B cell (primary cell): ENCODE results near the gene HES4. TPM values are rescaled to one million over a fixed set of nuclear protein-coding genes. Genes with fewer than 3 reads are reported as not detected.

ENCODE experiments used
- ATAC-seq: fragments of 200-7000 bp; cut with Tn5 transposase; one replicate; pipeline ENCODE4 v1.10.0; 2021; ENCODE audit warnings: low read depth, mild to moderate bottlenecking, moderate number of reproducible peaks, moderate library complexity
- CTCF ChIA-PET: fragments of 350-600 bp; sonication (Branson Sonifier 250); formaldehyde crosslinking; loops from one replicate; lab custom pipeline; 2021; ENCODE audit warnings: antibody characterized with exemption, inconsistent platforms; lab: Charles Lee
- POLR2A ChIA-PET: fragments of 350-600 bp; sonication (Branson Sonifier 250); formaldehyde crosslinking; loops from one replicate; lab custom pipeline; 2021; ENCODE audit warnings: antibody characterized with exemption; lab: Charles Lee
- DNase-seq: peaks from one replicate; pipeline ENCODE4 v3.0.0; 2013
- H2AFZ ChIP-seq: 2 replicates; pipeline ENCODE4 v1.6.1; 2012; ENCODE audit warnings: mild to moderate bottlenecking, low read depth, low read length; ENCODE audit not compliant: insufficient read depth, poor library complexity, severe bottlenecking
- H3K27ac ChIP-seq, 2 donors: 1 replicate in 1 of 2; 2 replicates in 1 of 2; pipeline ENCODE4 v1.5.1; 2012 to 2013; ENCODE audit warnings: low read length in 2 of 2, mild to moderate bottlenecking in 2 of 2, moderate library complexity in 1 of 2
- H3K27me3 ChIP-seq, 4 experiments: fragments of 200-600 bp in 1 of 4; sonication (generic) in 1 of 4; replicated peaks in 1 of 4; 1 replicate in 2 of 4; 2 replicates in 2 of 4; pipeline versions ENCODE4 v1.6.1 to v1.7.0; 2013 to 2016; ENCODE audit warnings: low read length in 3 of 4, mild to moderate bottlenecking in 2 of 4, mixed read lengths in 1 of 4, moderate library complexity in 1 of 4; ENCODE audit not compliant: insufficient read depth in 4 of 4, control insufficient read depth in 3 of 4; ENCODE audit errors: control extremely low read depth in 1 of 4
- H3K36me3 ChIP-seq, 2 experiments: replicated peaks in 1 of 2; 1 replicate in 1 of 2; 2 replicates in 1 of 2; pipeline versions ENCODE4 v1.6.1 to v1.7.1; 2013; ENCODE audit warnings: low read length in 1 of 2; ENCODE audit not compliant: insufficient read depth in 2 of 2, control insufficient read depth in 1 of 2; ENCODE audit errors: control extremely low read depth in 1 of 2, extremely low read depth in 1 of 2
- H3K4me1 ChIP-seq, 2 donors: fragments of 200-600 bp in 1 of 2; sonication (generic) in 1 of 2; 1 replicate in 1 of 2; 2 replicates in 1 of 2; pipeline versions ENCODE4 v1.5.1 to v1.6.1; 2013 to 2017; ENCODE audit warnings: low read length in 2 of 2; ENCODE audit not compliant: control insufficient read depth in 2 of 2, insufficient read depth in 2 of 2
- H3K4me2 ChIP-seq: replicated peaks from 2 replicates; pipeline ENCODE3; 2012; ENCODE audit warnings: mild to moderate bottlenecking, low read depth, low read length; ENCODE audit not compliant: poor library complexity, severe bottlenecking
- H3K4me3 ChIP-seq, 5 experiments: fragments of 200-600 bp in 1 of 5; sonication (generic) in 1 of 5; 1 replicate in 3 of 5; 2 replicates in 2 of 5; pipeline versions ENCODE4 v1.5.1 to v1.7.0; 2011 to 2016; ENCODE audit warnings: low read length in 4 of 5, mild to moderate bottlenecking in 4 of 5, low read depth in 2 of 5, control low read depth in 1 of 5, moderate library complexity in 1 of 5; ENCODE audit not compliant: insufficient read depth in 1 of 5; ENCODE audit errors: control extremely low read depth in 1 of 5, extremely low read depth in 1 of 5
- H3K79me2 ChIP-seq: fragments of 200-600 bp; sonication (generic); one replicate; pipeline ENCODE4 v1.6.0; 2016; ENCODE audit warnings: low read length; ENCODE audit not compliant: control insufficient read depth, insufficient read depth
- H3K9ac ChIP-seq: fragments of 200-600 bp; sonication (generic); 2 replicates; pipeline ENCODE4 v1.6.1; 2017; ENCODE audit warnings: mild to moderate bottlenecking, low read length, moderate library complexity
- H3K9me3 ChIP-seq, 3 donors: one replicate each; pipeline versions ENCODE4 v1.6.1 to v1.7.1; 2013; ENCODE audit warnings: low read length in 2 of 3; ENCODE audit not compliant: control insufficient read depth in 2 of 3, insufficient read depth in 1 of 3; ENCODE audit errors: control extremely low read depth in 1 of 3
- H4K20me1 ChIP-seq: 2 replicates; pipeline ENCODE4 v1.6.0; 2012; ENCODE audit warnings: mild to moderate bottlenecking, low read length; ENCODE audit not compliant: insufficient read depth, control insufficient read depth, poor library complexity, severe bottlenecking
- H3K27ac Mint-ChIP-seq: one replicate; pipeline ENCODE4 v1.8.0; 2021; ENCODE audit warnings: mixed read lengths
- H3K27me3 Mint-ChIP-seq: one replicate; pipeline ENCODE4 v1.8.0; 2021; ENCODE audit warnings: mixed read lengths
- H3K4me1 Mint-ChIP-seq: one replicate; pipeline ENCODE4 v1.8.0; 2021; ENCODE audit warnings: mixed read lengths
- H3K4me3 Mint-ChIP-seq: one replicate; pipeline ENCODE4 v1.8.0; 2021; ENCODE audit warnings: mixed read lengths
- H3K9me3 Mint-ChIP-seq: one replicate; pipeline ENCODE4 v1.8.0; 2022; ENCODE audit warnings: mixed read lengths; ENCODE audit not compliant: insufficient read depth
- EZH2 ChIP-seq: IDR thresholded peaks from 2 replicates; pipeline ENCODE4 v1.6.1; 2012; ENCODE audit warnings: borderline replicate concordance, low read depth, mild to moderate bottlenecking, moderate library complexity, low read length; ENCODE audit not compliant: insufficient read depth, poor library complexity, severe bottlenecking
- WGBS: methylation state at CpG from one replicate; pipeline ENCODE4 v1.1.5; 2013; ENCODE audit warnings: missing lambda C conversion rate; ENCODE audit not compliant: insufficient coverage; 5-methylcytosine and 5-hydroxymethylcytosine counted together
- intact Hi-C: fragments of 100-400 bp; cut with micrococcal nuclease; formaldehyde crosslinking; loops from one replicate; pipeline ENCODE4 v1.10.0; 2022
- polyA plus RNA-seq: library from polyadenylated mRNA; depleted of rRNA; stranded (reverse); fragments of >200 nt; gene quantifications from 2 replicates; pipeline ENCODE4 v1.2.3, GENCODE V29; 2012
- total RNA-seq, 2 donors: library from RNA; stranded (reverse); fragments of 120-200 nt in 1 of 2; gene quantifications; 1 replicate in 1 of 2; 2 replicates in 1 of 2; pipeline versions ENCODE4 v1.2.3 to v1.2.4, GENCODE V29; 2013 to 2022
- TF ChIP-seq, protein P1 (sequence below): fragments of 200-600 bp; IDR thresholded peaks from one replicate; pipeline ENCODE4 v1.8.0; 2022; ENCODE audit warnings: antibody characterized with exemption, mild to moderate bottlenecking

Gene HES4
- total and polyA plus RNA-seq, 2 donors (not counting 1 experiment from before 2014, with no cell fraction given) = 3.2 to 4.5 TPM

DNA sequence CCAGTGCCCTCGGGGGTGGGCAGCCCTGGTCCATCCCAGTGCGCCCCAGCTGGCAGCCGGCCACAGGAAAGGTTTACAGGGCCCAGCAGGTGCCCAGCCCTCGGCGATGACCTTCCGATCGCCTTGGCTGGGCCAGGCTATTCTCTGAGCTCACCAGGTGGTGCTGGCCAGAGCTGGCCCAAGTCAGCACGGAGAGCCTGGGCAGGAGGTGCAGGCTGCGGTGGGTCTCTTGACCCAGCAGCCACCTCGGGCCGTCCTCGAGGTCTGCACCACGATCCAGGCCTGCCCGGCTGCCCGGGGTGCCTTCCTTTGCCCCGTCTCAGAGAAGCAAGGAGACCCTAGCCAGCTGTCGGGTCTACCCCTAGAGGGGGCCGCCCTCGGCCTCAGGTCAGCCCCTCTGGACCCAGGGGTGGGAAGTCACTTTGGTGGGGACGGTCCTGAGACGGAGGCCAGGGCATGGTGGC is 18.4 kb downstream of the HES4 start:
- no peaks in the 10 kb centered on the region for H3K9me3 Mint-ChIP-seq
- ChIA-PET CTCF (interaction anchor here (1.1 to 3.8 kb wide), 6 partner anchors 8 to 310 kb away, joined by 3 to 27 read pairs (median 3); no protein-coding TSS in a partner anchor), POLR2A (no interaction called here)
- H3K9ac ChIP-seq = no peak overlapping the region
- H3K4me2 ChIP-seq = no peak overlapping the region
- 83% methylated on average over 21 of the region's 21 CpGs for WGBS
- H2AFZ ChIP-seq = no peak overlapping the region
- H3K27me3 ChIP-seq = peaks cover 0 to 28% (median 0%) of the 10 kb centered on the region in 4 experiments
- no peaks in the 10 kb centered on the region for H3K79me2 ChIP-seq
- H3K27ac Mint-ChIP-seq = no peak overlapping the region
- no peaks in the 10 kb centered on the region for H3K4me1 Mint-ChIP-seq
- no peak overlapping the region for H3K4me3 ChIP-seq
- ATAC-seq (no peak), DNase-seq (no peak)
- peaks cover 0 to 3% of the 10 kb centered on the region in 2 donors for H3K4me1 ChIP-seq
- H3K9me3 ChIP-seq = peaks cover 0 to 3% (median 0%) of the 10 kb centered on the region in 3 donors
- H3K27me3 Mint-ChIP-seq = peaks cover 28% of the 10 kb centered on the region
- no peaks in the 10 kb centered on the region for H4K20me1 ChIP-seq
- intact Hi-C loops = no loop called here
- TF ChIP-seq, protein P1, sequence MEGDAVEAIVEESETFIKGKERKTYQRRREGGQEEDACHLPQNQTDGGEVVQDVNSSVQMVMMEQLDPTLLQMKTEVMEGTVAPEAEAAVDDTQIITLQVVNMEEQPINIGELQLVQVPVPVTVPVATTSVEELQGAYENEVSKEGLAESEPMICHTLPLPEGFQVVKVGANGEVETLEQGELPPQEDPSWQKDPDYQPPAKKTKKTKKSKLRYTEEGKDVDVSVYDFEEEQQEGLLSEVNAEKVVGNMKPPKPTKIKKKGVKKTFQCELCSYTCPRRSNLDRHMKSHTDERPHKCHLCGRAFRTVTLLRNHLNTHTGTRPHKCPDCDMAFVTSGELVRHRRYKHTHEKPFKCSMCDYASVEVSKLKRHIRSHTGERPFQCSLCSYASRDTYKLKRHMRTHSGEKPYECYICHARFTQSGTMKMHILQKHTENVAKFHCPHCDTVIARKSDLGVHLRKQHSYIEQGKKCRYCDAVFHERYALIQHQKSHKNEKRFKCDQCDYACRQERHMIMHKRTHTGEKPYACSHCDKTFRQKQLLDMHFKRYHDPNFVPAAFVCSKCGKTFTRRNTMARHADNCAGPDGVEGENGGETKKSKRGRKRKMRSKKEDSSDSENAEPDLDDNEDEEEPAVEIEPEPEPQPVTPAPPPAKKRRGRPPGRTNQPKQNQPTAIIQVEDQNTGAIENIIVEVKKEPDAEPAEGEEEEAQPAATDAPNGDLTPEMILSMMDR = no peak
- no peak for TF ChIP-seq EZH2
- H3K4me3 Mint-ChIP-seq = no peak overlapping the region
- no peaks in the 10 kb centered on the region for H3K36me3 ChIP-seq
- H3K27ac ChIP-seq = no peak overlapping the region

DNA sequence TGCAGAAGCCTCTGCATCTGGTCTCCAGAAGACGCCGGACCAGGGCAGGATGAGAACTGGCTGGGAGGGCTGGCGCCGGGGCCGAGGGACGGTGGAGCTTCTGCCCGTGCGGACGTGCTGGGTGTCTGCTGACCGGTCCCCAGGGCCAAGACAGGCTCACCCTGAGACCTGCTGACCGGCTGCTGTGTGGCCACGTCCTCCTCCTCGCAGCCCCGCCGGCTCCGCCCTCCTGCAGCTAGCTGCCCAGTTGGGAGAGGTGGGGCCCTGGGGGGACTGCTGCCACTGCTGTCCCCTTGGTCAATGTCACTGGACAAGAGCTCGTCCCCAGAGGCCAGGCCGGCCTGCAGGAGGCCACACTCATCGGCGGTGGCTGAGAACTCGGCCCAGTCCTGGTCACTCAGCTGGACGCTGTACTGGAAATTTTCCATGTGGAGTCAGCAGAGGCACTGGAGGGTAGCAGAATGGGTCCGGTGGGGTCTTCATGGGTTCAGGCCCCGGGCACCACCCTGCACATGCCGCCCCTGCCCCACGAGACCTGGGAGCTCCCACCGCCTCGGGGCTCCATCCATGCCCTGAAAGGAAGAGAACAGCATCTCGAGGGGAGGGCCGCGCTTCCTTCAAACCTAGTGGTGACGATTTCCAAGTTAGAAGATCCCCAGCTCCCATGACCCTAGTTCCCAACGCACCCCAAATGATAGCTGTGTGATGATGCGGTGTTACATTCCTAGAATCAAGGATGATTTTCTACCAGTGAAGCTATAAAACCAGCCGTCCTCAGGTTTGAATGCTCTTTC is 19.1 kb downstream of the HES4 start:
- Histone ChIP-seq H3K79me2 (no peaks in the 10 kb centered on the region), H3K36me3 (no peaks in the 10 kb centered on the region), H3K27me3 (peaks cover 0 to 35% (median 2%) of the 10 kb centered on the region in 4 experiments), H3K27ac (no peak overlapping the region), H4K20me1 (no peaks in the 10 kb centered on the region), H3K4me1 (peaks cover 6 to 9% of the 10 kb centered on the region in 2 donors), H3K4me3 (no peak overlapping the region), H2AFZ (no peak overlapping the region), H3K9me3 (peaks cover 0 to 4% (median 0%) of the 10 kb centered on the region in 3 donors), H3K4me2 (no peak overlapping the region), H3K9ac (no peak overlapping the region)
- WGBS = 81% methylated on average over 30 of the region's 35 CpGs
- ChIA-PET POLR2A (interaction anchor here (0.6 kb wide), 1 partner anchor 1024 kb away, joined by 5 read pairs; no protein-coding TSS in a partner anchor), CTCF (interaction anchor here (1.1 to 1.4 kb wide), 5 partner anchors 9 to 311 kb away, joined by 3 to 6 read pairs (median 3); no protein-coding TSS in a partner anchor)
- DNase-seq (no peak), ATAC-seq (no peak)
- TF ChIP-seq EZH2 = no peak
- peaks cover 4% of the 10 kb centered on the region for H3K4me1 Mint-ChIP-seq
- H3K4me3 Mint-ChIP-seq = no peak overlapping the region
- no peak overlapping the region for H3K27ac Mint-ChIP-seq
- intact Hi-C loops = no loop called here
- H3K27me3 Mint-ChIP-seq = peaks cover 25% of the 10 kb centered on the region
- no peaks in the 10 kb centered on the region for H3K9me3 Mint-ChIP-seq
